Fibroblast of the aortic adventitia (primary cell): ENCODE results near the gene PLA2G1B. TPM values are rescaled to one million over a fixed set of nuclear protein-coding genes. Genes with fewer than 3 reads are reported as not detected.

Source experiments
- DNase-seq: peaks from one replicate; pipeline ENCODE4 v3.0.0-alpha.2; 2010; ENCODE audit warnings: low read depth
- H3K4me3 ChIP-seq: 2 replicates; pipeline ENCODE4 v1.5.1; 2011; ENCODE audit warnings: low read depth, mild to moderate bottlenecking, control low read depth, low read length, moderate library complexity
- CTCF ChIP-seq: IDR thresholded peaks from 2 replicates; pipeline ENCODE4 v1.5.1; 2011; ENCODE audit warnings: mild to moderate bottlenecking, low read length, control low read depth, inconsistent platforms; ENCODE audit not compliant: insufficient read depth
- total RNA-seq: library from RNA; depleted of rRNA; stranded (reverse); fragments of >200 nt; gene quantifications from 2 replicates; pipeline ENCODE4 v1.2.3, GENCODE V29; 2012; ENCODE audit warnings: low replicate concordance

The PLA2G1B gene
- total RNA-seq, 1 donor, result not detected

- H3K4me3 ChIP-seq, result no peak overlapping the region
- TF ChIP-seq CTCF, result no peak
- DNase-seq, result no peak
Observed at GRCh38 chr12:120350576-120351350, 23.2 kb upstream of the PLA2G1B start.

DNA sequence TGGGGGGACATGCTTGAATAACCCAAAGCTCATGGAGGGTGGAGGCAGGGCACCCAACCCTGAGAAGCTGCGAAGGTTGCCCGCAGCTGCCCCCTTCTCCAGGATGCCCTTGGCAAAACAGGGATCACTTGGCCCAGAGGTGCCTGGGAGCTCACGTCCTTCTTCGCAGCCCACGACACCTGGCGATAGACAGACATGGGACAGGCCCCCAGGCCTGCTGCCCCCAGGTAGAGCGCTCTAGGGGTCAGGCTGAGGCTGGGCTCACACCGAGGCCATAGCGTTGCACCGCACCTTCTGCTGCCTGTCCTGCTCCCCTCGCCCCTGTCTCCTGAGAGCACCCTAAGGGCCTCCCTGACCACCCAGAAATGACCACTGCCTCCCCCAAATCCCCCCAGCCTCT, 20.2 kb upstream of the PLA2G1B start:
- no peak overlapping the region for H3K4me3 ChIP-seq
- no peak for DNase-seq
- TF ChIP-seq CTCF, result no peak

- no peak for TF ChIP-seq CTCF
- no peak for DNase-seq
- H3K4me3 ChIP-seq, result no peak overlapping the region
Observed at GRCh38 chr12:120346681-120347080, 19.1 kb upstream of the PLA2G1B start.

GRCh38 chr12:120346031-120346430, 18.5 kb upstream of the PLA2G1B start:
- no peak for TF ChIP-seq CTCF

DNA sequence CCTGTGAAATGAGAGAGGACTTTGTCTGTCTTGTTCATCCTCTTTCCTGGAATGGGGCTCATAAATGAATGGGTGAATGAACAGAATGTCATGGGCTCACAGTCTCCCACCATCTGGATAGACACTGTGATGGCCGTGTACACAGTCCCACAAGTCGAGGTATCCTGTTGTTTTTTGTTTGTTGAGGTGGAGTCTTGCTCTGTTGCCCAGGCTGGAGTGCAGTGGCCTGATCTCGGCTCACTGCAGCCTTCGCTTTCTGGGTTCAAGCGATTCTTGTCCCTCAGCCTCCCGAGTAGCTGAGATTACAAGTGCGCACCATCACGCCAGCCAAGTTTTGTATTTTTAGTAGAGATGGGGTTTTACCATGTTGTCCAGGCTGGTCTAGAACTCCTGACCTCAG, 16.1 kb upstream of the PLA2G1B start:
- DNase-seq, result no peak
- no peak overlapping the region for H3K4me3 ChIP-seq
- no peak for TF ChIP-seq CTCF

More at GRCh38 chr12:120346031-120346430, 18.5 kb upstream of the PLA2G1B start:
- H3K4me3 ChIP-seq, result no peak overlapping the region
- DNase-seq, result no peak

DNA sequence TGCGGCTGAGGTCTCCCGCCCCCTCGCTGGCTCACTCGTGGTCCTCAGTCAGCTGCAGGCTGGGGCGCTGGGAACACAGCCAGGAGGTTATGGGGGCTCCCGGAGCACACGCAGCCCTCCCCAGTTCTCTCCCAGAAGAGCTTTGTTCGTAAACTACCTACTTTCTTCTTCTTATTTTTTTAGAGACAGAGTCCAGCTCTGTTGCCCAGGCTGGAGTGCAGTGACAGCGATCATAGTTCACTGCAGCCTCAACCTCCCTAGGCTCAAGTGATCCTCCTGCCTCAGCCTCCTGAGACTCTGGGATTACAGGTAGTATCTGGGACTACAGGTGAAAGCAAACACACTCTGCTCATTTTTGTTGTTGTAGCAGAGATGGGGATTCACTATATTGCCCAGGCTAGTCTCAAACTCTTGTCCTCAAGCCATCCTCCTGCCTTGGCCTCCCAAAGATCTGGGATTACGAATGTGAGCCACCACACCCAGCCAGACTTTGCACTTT, 15.5 kb upstream of the PLA2G1B start:
- H3K4me3 ChIP-seq, result no peak overlapping the region

More for the DNA sequence above, 15.5 kb upstream of the PLA2G1B start:
- no peak for DNase-seq
- TF ChIP-seq CTCF, result no peak
